Common myeloid progenitor, CD34-positive (primary cell): ENCODE measurements around the gene ST3GAL5.
A peak's percentile ranks its signal among the peaks of the same experiment; 100 is the strongest.

Source experiments
- CTCF ChIA-PET: fragments of 350-600 bp; sonication (Branson Sonifier 250); formaldehyde crosslinking; loops from one replicate; lab custom pipeline; 2021; ENCODE audit warnings: antibody characterized with exemption; lab: Charles Lee
- POLR2A ChIA-PET: fragments of 350-600 bp; sonication (Branson Sonifier 250); formaldehyde crosslinking; loops from one replicate; lab custom pipeline; 2021; ENCODE audit warnings: antibody characterized with exemption; lab: Charles Lee
- DNase-seq, 3 donors: peaks; one replicate each; pipeline versions ENCODE4 v3.0.0 to v3.0.0-alpha.2; 2013
- H3K27ac ChIP-seq, 2 experiments: 1 replicate in 1 of 2; 2 replicates in 1 of 2; pipeline ENCODE4 v1.7.0; 2013; ENCODE audit warnings: inconsistent platforms in 2 of 2, low read length in 2 of 2, mild to moderate bottlenecking in 2 of 2, low read depth in 1 of 2, moderate library complexity in 1 of 2; ENCODE audit not compliant: severe bottlenecking in 2 of 2, insufficient read depth in 1 of 2, poor library complexity in 1 of 2
- H3K27me3 ChIP-seq, 5 experiments: replicated peaks in 2 of 5; 1 replicate in 3 of 5; 2 replicates in 2 of 5; pipeline versions ENCODE4 v1.6.1 to v1.7.0; 2013; ENCODE audit warnings: low read length in 4 of 5, mild to moderate bottlenecking in 2 of 5, moderate library complexity in 2 of 5, inconsistent platforms in 1 of 5; ENCODE audit not compliant: insufficient read depth in 5 of 5, control insufficient read depth in 4 of 5
- H3K36me3 ChIP-seq, 4 experiments: 1 replicate in 2 of 4; 2 replicates in 2 of 4; pipeline versions ENCODE4 v1.6.1 to v1.7.0; 2013; ENCODE audit warnings: low read length in 3 of 4, control low read depth in 1 of 4, mild to moderate bottlenecking in 1 of 4; ENCODE audit not compliant: control insufficient read depth in 4 of 4, insufficient read depth in 4 of 4
- H3K4me1 ChIP-seq, 4 experiments: 1 replicate in 3 of 4; 2 replicates in 1 of 4; pipeline versions ENCODE4 v1.6.1 to v1.7.1; 2013; ENCODE audit warnings: low read length in 3 of 4, mild to moderate bottlenecking in 3 of 4, control low read depth in 1 of 4, inconsistent platforms in 1 of 4, moderate library complexity in 1 of 4; ENCODE audit not compliant: control insufficient read depth in 4 of 4, insufficient read depth in 4 of 4; ENCODE audit errors: control extremely low read depth in 1 of 4
- H3K4me3 ChIP-seq, 7 experiments: 1 replicate in 4 of 7; 2 replicates in 3 of 7; pipeline versions ENCODE4 v1.5.1 to v1.7.0; 2013; ENCODE audit warnings: mild to moderate bottlenecking in 7 of 7, low read length in 6 of 7, moderate library complexity in 6 of 7, inconsistent platforms in 2 of 7, low read depth in 2 of 7, control low read depth in 1 of 7; ENCODE audit not compliant: insufficient read depth in 4 of 7, control insufficient read depth in 1 of 7; ENCODE audit errors: extremely low read depth in 1 of 7
- H3K9me3 ChIP-seq, 5 experiments: 1 replicate in 4 of 5; 2 replicates in 1 of 5; pipeline versions ENCODE4 v1.6.1 to v1.7.1; 2013; ENCODE audit warnings: low read length in 4 of 5, mild to moderate bottlenecking in 2 of 5, inconsistent platforms in 1 of 5, low read depth in 1 of 5, moderate library complexity in 1 of 5; ENCODE audit not compliant: control insufficient read depth in 4 of 5, insufficient read depth in 2 of 5; ENCODE audit errors: control extremely low read depth in 1 of 5
- WGBS: methylation state at CpG from one replicate; pipeline ENCODE4 v1.1.5; 2013; ENCODE audit not compliant: insufficient coverage; 5-methylcytosine and 5-hydroxymethylcytosine counted together

ST3GAL5 gene

DNA sequence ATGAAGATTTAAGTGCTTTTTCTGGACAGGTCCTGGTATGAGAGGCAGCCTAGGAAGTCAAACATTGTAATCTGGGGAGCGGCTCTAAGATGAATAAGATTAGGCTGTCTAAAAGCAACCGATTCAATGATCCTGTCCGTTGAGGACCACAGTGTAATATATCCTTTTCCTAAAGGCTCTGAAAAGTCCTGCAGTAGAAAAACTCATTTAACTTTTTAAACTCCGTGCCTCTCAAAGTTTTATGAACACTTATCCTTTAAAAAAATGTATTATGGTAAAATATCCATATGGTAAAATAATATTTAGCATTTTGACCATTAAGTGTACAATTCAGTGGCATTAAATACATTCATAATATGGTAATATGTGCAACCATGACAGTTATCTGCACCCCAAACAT is 95.2 kb downstream of the ST3GAL5 start:
- Histone ChIP-seq H3K4me1 (peaks cover 0 to 17% (median 10%) of the 10 kb centered on the region in 4 experiments), H3K9me3 (no peaks in the 10 kb centered on the region), H3K27me3 (peaks cover 0 to 4% (median 0%) of the 10 kb centered on the region in 5 experiments), H3K27ac (no peak overlapping the region), H3K36me3 (no peaks in the 10 kb centered on the region), H3K4me3 (no peak overlapping the region)
- 100% methylated on average over 2 of the region's 4 CpGs for whole genome bisulfite sequencing
- CTCF ChIA-PET = interaction anchor here (1.0 kb wide), 1 partner anchor 42 kb away, joined by 3 read pairs; no protein-coding TSS in a partner anchor
- no peak for DNase-seq
- POLR2A ChIA-PET = no interaction called here

- Histone ChIP-seq H3K27ac (no peak overlapping the region), H3K27me3 (peaks cover 0 to 4% (median 0%) of the 10 kb centered on the region in 5 experiments), H3K9me3 (no peaks in the 10 kb centered on the region), H3K4me1 (peaks cover 0 to 17% (median 10%) of the 10 kb centered on the region in 4 experiments), H3K36me3 (no peaks in the 10 kb centered on the region), H3K4me3 (no peak overlapping the region)
- peak in 1 of 3 donors; percentile 18 for DNase-seq
- ChIA-PET CTCF (interaction anchor here (1.7 to 3.6 kb wide), 2 partner anchors 9 to 64 kb away, joined by 4 to 12 read pairs; no protein-coding TSS in a partner anchor), POLR2A (no interaction called here)
- WGBS = 100% methylated on average over 5 of the region's 8 CpGs
Observed at GRCh38 chr2:85792783-85793441, 95.9 kb downstream of the ST3GAL5 start.

DNA sequence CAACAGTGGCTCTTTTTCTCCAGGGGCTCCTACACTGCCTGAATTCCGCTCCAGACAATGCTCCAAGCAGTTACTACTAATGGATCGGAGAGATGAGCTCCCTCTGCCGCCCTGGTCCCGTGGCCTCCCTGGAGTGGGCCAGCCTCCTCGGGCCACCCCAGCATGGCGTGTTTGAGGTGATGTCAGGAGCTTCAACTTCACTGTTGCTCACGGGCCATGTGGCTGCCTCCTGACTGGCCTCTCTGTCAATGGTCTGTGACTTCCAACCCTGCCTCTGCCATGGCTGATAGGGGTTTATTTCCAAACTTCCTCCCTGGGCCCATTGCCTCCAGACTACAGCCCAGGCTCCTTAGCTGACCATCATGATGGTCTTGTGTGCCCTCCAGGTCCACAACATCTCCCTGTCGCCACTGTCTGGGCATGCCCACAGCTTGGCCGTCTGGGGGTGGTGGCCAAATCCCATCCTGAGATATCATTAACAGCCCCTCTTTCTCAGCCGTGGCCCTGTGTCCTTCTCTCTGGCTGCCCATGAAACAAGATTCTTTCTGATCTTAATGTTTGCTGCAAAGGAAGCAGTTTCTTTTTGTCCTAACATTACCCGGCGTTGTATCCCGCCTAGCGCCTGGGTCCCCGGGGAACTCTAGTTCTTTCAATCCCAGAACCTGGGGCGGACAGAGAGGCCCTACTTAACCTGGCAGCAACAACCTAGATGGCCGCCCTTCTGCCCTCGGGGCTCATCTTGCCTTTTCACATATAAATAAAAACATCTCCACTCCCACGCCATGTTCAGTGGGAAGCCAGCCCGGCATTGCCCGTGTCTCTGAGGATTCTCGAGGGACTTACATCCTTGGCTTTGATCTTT is 96.9 kb downstream of the ST3GAL5 start:
- H3K27me3 ChIP-seq = peaks cover 0 to 4% (median 0%) of the 10 kb centered on the region in 5 experiments
- no peaks in the 10 kb centered on the region for H3K9me3 ChIP-seq
- CTCF ChIA-PET = interaction anchor here (1.7 to 3.6 kb wide), 2 partner anchors 10 to 63 kb away, joined by 4 to 12 read pairs; no protein-coding TSS in a partner anchor
- DNase-seq = no peak
- WGBS = over 99% methylated on average over 22 of the region's 22 CpGs
- peaks cover 0 to 17% (median 10%) of the 10 kb centered on the region in 4 experiments for H3K4me1 ChIP-seq
- H3K36me3 ChIP-seq = no peaks in the 10 kb centered on the region
- POLR2A ChIA-PET = no interaction called here
- H3K4me3 ChIP-seq = no peak overlapping the region
- no peak overlapping the region for H3K27ac ChIP-seq

DNA sequence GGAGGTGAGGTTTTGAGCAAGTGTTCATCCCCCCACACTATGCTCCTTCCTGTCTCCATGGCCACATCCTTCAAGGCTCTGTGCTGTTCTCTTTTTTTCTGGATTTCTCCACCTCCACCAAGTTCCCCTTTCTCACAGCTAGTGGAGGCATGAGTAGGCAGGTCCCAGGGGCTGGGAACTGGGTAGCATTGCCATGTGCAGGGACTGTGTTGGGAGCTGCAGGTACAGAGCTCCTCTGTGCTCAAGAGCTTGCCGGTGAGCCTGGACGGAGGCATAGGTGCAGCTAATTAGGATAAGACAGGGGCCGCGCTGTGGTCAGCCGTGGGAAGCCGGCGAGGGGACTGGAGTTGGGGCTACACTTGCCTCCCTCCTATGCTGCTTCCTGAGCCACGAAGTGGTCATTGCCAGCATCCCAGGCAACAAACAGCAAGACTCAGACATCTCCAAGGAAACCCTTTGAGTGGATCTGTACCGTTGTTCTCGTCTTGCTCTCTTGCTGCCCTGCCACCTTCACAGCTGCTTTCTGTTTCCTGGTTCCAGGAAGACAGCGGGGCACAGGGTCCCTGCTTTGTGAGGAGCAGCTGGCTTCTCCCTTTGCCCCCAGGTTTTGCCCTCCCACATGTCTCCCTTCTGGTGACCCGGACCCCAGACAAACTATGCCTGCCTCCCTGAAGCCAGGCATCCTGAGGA is 98.1 kb downstream of the ST3GAL5 start:
- Histone ChIP-seq H3K36me3 (no peaks in the 10 kb centered on the region), H3K4me3 (no peak overlapping the region), H3K27ac (no peak overlapping the region), H3K27me3 (peaks cover 0 to 4% (median 0%) of the 10 kb centered on the region in 5 experiments), H3K4me1 (peaks cover 0 to 28% (median 19%) of the 10 kb centered on the region in 4 experiments), H3K9me3 (no peaks in the 10 kb centered on the region)
- ChIA-PET POLR2A (interaction anchor here (1.0 kb wide), 1 partner anchor 315 kb away, joined by 4 read pairs; the partner anchor contains the start of genes POLR1A and PTCD3), CTCF (interaction anchor here (0.8 to 3.6 kb wide), 7 partner anchors 12 to 110 kb away, joined by 3 to 19 read pairs (median 7); no protein-coding TSS in a partner anchor)
- DNase-seq = peak; percentile 27 to 72 (median 70)
- WGBS = 62% methylated on average over 12 of the region's 12 CpGs

GRCh38 chr2:85790032-85790431 is 98.8 kb downstream of the ST3GAL5 start:
- DNase-seq = no peak
- no peaks in the 10 kb centered on the region for H3K36me3 ChIP-seq
- H3K27ac ChIP-seq = no peak overlapping the region
- POLR2A ChIA-PET = interaction anchor here (1.0 kb wide), 1 partner anchor 316 kb away, joined by 4 read pairs; the partner anchor contains the start of genes POLR1A and PTCD3
- peaks cover 0 to 35% (median 25%) of the 10 kb centered on the region in 4 experiments for H3K4me1 ChIP-seq
- 65% methylated on average over 4 of the region's 4 CpGs for WGBS
- H3K9me3 ChIP-seq = no peaks in the 10 kb centered on the region
- H3K27me3 ChIP-seq = peaks cover 0 to 4% (median 0%) of the 10 kb centered on the region in 5 experiments
- CTCF ChIA-PET = interaction anchor here (0.8 to 3.6 kb wide), 8 partner anchors 12 to 110 kb away, joined by 3 to 19 read pairs (median 6); no protein-coding TSS in a partner anchor
- H3K4me3 ChIP-seq = no peak overlapping the region

GRCh38 chr2:85789271-85789670 is 99.5 kb downstream of the ST3GAL5 start:
- Histone ChIP-seq H3K27me3 (peaks cover 0 to 4% (median 0%) of the 10 kb centered on the region in 5 experiments), H3K4me3 (no peak overlapping the region), H3K9me3 (no peaks in the 10 kb centered on the region), H3K27ac (no peak overlapping the region), H3K36me3 (no peaks in the 10 kb centered on the region), H3K4me1 (peaks cover 0 to 39% (median 31%) of the 10 kb centered on the region in 4 experiments)
- WGBS = 100% methylated on average over 4 of the region's 5 CpGs
- ChIA-PET POLR2A (no interaction called here), CTCF (interaction anchor here (1.0 to 2.7 kb wide), 7 partner anchors 14 to 38 kb away, joined by 3 to 19 read pairs (median 4); partner anchors contain the start of gene ATOH8)
- no peak for DNase-seq
